GM19043 (cell line): ENCODE results near the gene COQ4.

Experiments
- ATAC-seq: cut with Tn5 transposase; IDR thresholded peaks from one replicate; pipeline ENCODE4 v1.9.1; 2021; ENCODE audit warnings: low read depth; ENCODE audit not compliant: unreplicated experiment

COQ4 gene

DNA sequence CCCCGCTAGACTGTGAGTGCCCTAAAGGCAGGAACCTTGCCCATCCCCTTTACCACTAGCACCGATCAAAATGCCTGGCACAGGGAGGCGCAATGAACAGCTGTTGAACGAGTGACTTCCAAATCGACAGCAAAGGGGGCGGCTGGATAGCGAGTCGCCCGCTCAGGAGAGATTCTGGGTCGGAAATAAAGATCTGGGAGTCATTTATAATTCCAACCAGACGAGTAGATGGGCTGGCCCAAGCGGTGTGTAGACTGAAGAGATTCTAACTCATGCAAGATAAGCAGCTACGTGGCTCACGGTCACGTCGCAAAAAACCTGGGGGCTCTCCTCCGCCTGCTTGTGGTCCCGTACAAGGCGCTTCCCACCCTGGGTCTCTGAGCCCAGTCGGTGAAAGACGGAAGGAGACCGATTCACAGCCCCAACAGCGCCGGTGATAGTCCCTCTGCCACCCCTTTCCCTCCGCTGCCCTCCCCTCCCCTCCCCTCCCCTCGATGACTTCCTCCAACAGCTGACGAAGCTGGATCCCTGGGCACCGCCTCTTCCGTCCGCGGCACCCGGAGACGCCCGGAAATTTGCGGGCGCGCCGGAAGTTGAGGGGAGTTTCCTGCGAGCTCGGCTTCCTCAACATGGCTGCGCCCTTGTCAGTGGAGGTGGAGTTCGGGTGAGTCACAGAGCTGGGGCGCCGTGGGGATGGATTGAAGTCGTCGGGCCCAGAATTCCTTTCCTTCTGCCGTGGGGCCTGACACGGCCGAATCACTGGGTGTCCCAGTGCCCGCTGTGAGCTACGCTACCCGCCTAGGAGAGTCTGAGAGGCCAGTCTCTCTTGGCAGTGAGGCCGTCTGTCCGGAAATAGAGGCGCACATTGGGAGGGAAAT lies 48.4 kb downstream of the COQ4 start, which contains the start of gene URM1:
Gene URM1, plus strand, starts transcription at position 623 of the 878 bp plus-strand sequence. Its CDS starts 7 bp downstream, at position 630.
- peak; percentile 84 for ATAC-seq

DNA sequence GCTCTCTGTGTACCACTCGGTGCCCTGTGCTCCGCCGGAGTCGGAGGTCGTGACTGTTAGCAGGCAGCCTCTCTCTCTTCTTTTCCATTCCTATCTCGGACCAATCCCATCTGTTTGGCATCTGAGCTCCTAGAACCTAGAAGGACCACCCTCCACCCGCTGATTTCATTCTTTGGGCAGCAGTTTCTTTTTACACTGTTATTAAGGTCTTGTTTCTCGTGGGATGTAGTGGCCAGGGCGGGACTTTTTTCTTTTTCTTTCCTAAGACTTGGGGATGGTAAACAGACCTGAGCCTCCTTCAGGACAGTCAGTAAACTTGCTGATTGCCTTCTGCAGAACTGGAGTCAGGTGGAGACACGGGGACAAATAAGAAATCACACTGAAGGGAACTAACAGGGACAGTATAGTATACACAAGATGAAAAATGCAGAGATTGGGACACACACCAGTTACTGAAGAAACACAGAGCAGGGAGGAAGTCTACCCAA lies 49.0 kb downstream of the COQ4 start:
- ATAC-seq: no peak

DNA sequence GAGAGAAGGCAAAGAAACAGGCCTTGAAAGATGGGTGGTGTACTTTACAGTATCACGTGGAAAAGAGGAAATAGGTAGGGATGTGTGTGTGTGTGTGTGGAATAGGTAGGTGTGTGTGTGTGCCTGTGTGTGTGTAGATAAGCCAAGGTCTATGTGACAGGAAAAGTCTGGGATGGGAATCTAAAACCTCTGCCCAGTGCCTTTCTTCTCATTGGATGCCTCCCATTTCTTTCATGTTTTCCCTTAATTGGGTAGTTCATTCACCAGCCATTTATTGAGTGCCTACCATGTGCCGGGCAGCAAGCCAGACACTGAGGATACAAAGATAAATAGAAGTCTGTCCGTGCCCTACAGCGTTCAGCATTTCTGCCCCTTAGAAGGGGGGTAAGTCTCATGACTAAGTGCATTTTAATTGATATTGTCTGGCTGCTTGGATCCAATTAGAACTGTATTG lies 49.6 kb downstream of the COQ4 start:
- no peak for ATAC-seq

DNA sequence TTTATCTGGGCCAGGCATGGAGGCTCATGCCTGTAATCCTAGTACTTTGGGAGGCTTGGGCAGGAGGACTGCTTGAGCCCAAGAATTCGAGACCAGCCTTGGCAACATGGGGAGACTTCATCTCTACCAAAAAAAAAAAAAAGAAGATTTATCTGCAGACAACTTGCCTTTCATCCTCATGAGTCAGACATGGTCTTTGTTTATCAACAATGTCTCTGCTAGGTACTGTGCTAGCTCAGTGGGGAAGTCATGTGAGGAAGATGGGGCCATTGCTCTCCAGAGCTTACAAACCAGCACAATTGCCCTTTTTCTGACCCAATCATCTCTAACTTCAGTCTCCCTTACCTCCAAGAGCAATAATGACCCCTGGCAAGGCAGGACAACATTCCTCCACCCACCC lies 50.1 kb downstream of the COQ4 start:
- no peak for ATAC-seq

DNA sequence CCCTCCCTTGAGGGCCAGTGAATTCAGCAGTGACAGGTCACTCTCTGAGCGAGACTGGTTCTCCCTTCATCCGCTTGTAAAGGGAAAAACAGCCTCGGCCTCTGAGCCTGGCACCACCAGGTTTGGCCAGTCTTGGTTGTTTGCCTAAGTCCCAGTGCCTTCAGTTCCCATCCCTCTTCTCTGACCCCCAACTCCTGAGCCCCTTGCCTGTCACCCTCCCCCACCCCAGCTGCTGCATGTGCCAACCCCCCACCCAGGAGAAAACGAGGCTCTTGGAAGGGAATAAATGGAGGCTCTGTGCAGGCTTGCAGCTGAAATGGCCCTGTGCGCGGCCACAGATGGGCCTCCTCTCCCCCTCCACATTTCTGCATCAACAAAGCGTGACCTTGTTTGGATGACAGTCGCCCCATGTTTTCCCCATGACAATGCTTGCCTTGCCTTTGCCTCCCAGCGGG lies 51.6 kb downstream of the COQ4 start:
- ATAC-seq: no peak

DNA sequence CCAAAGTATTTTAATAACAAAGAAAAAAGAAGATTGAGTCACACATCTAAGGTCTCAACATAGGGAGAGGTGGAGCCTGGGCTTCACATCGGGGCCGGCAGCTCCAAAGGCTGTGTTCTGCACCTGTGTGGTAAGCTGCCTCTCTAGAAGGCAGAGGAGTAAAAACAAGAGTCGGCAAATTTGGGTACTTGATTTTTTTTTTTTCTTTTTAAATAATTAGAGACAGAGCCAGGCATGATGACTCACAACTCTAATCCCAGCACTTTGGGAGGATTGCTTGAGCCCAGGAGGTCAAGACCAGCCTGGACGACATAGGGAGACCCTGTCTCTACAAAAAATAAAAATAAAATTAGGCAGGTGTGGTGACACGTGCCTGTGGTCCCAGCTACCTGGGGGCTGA lies 53.2 kb downstream of the COQ4 start:
- no peak for ATAC-seq

DNA sequence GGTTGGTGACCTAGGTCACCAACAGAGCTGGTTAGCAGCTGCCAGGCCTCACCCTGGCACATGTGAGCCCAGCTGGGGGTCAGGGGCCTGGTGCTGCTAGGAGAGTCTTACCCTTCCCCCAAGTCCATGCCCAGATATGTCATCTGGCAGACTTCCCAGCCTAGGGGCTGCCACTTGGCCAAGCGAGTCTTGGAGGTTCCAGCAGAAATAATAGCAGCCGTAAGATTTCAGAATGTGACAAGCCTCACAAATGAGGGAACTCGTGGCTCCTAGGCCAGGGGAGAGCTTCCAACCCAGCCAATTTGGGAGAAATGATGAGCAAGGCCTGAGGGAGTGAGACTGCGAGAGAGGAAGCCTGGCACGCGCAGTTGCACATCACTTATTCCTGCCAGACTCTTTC lies 59.6 kb downstream of the COQ4 start:
- ATAC-seq: no peak

DNA sequence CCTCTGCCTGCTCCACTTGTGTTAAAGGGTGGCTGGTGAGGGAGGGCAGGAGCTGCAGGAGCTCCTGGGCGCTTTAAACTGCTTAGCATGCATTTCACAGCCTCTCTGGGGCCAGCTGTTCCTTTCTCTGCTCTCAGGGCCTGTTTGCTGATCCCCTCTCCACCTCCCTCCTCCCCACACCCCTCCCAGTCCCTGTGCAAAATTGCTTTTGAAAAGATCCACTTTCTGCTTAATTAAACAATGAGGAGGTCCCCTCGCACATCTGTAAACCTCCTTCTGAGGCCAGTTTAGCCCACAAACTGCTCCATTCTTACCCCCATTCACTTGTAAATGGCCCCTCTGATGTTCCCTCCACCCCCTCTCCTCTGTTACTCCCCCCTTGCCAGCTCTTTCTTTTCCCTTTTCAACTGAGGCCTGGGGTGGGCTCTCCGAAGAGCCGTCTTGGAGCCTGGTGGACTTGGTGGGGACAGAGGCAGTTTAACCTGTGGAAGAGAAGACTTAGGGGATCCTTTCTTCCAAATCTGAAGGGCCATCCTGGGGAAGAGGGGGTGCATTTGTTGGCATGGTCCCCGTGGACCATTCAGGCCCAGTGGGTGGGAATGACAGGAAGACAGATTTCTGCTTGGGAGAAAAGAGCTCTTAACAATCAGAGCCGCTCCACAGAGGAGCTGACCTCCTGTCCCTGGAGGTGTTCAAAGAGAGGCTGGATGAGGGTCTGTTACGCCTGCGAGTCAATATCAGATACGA lies 60.5 kb downstream of the COQ4 start:
- ATAC-seq: no peak
